ENCODE results near the gene IFT80.
"Not testable (repeated sequence)": the region's sequence is repeated elsewhere in the genome, so short reads cannot be mapped to it uniquely, and the experiment has no call there.

The IFT80 gene

GRCh38 chr3:160330109-160330508 lies 68.9 kb downstream of the IFT80 start:
- Histone ChIP-seq H3K79me2 (ENCODE audit: control insufficient read depth, low read length) (no peaks in the 10 kb centered on the region), H3F3A (ENCODE audit: control insufficient read depth, insufficient read depth) (no peaks in the 10 kb centered on the region), H3K4me3 (ENCODE audit: low read length) (no peak overlapping the region), H3K4me1 (ENCODE audit: control insufficient read depth, low read length) (no peaks in the 10 kb centered on the region), H3K27ac (ENCODE audit: low read depth, low read length) (no peak overlapping the region), H3K4me2 (ENCODE audit: low read length) (no peak overlapping the region), H3K36me3 (ENCODE audit: control insufficient read depth, low read length) (no peaks in the 10 kb centered on the region), H3K9me2 (replicated peaks; ENCODE audit: control insufficient read depth, low read length) (no peaks in the 10 kb centered on the region), H3K9me3 (ENCODE audit: control insufficient read depth, insufficient read depth, low read length) (no peaks in the 10 kb centered on the region), H3K27me3 (ENCODE audit: control insufficient read depth, low read length) (no peaks in the 10 kb centered on the region), H4K20me1 (ENCODE audit: control insufficient read depth, insufficient read depth, low read depth, low read length) (no peaks in the 10 kb centered on the region)
- TF ChIP-seq CTCF (IDR thresholded peaks at IDR 0.05; ENCODE audit: low read depth, low read length, poor library complexity, severe bottlenecking) = no peak

- H3K27me3 ChIP-seq (ENCODE audit: control insufficient read depth, low read length); H3K79me2 ChIP-seq (ENCODE audit: control insufficient read depth, low read length); H3K36me3 ChIP-seq (ENCODE audit: control insufficient read depth, low read length); H3K27ac ChIP-seq (ENCODE audit: low read depth, low read length); H3K4me3 ChIP-seq (ENCODE audit: low read length); H3K4me1 ChIP-seq (ENCODE audit: control insufficient read depth, low read length); H3K4me2 ChIP-seq (ENCODE audit: low read length); H3K9me3 ChIP-seq (ENCODE audit: control insufficient read depth, insufficient read depth, low read length); H3K9me2 ChIP-seq (replicated peaks; ENCODE audit: control insufficient read depth, low read length); H4K20me1 ChIP-seq (ENCODE audit: control insufficient read depth, insufficient read depth, low read depth, low read length); H3F3A ChIP-seq (ENCODE audit: control insufficient read depth, insufficient read depth): not testable (repeated sequence)
These were observed 72.7 kb downstream of the IFT80 start for GRCh38 chr3:160326286-160326685.

- not testable (repeated sequence) for H3K4me2 ChIP-seq (ENCODE audit: low read length); H3K4me3 ChIP-seq (ENCODE audit: low read length)
These were observed 77.2 kb downstream of the IFT80 start for GRCh38 chr3:160321821-160322220.

GRCh38 chr3:160319322-160319721 lies 79.7 kb downstream of the IFT80 start:
- no peak for TF ChIP-seq EZH2phosphoT487 (IDR thresholded peaks at IDR 0.05; ENCODE audit: borderline replicate concordance, low read length)
- no peak for TF ChIP-seq CTCF (IDR thresholded peaks at IDR 0.05; ENCODE audit: low read depth, low read length, poor library complexity, severe bottlenecking)
- peaks cover 7% of the 10 kb centered on the region for H3K36me3 ChIP-seq (ENCODE audit: control insufficient read depth, low read length)
- no peaks in the 10 kb centered on the region for H4K20me1 ChIP-seq (ENCODE audit: control insufficient read depth, insufficient read depth, low read depth, low read length)
- no peaks in the 10 kb centered on the region for H3K9me3 ChIP-seq (ENCODE audit: control insufficient read depth, insufficient read depth, low read length)
- no peaks in the 10 kb centered on the region for H3K79me2 ChIP-seq (ENCODE audit: control insufficient read depth, low read length)
- H3K4me2 ChIP-seq (ENCODE audit: low read length) = no peak overlapping the region
- H3K4me3 ChIP-seq (ENCODE audit: low read length) = no peak overlapping the region
- H3K27ac ChIP-seq (ENCODE audit: low read depth, low read length) = no peak overlapping the region
- H3K27me3 ChIP-seq (ENCODE audit: control insufficient read depth, low read length) = no peaks in the 10 kb centered on the region
- no peaks in the 10 kb centered on the region for H3K9me2 ChIP-seq (replicated peaks; ENCODE audit: control insufficient read depth, low read length)
- H3K4me1 ChIP-seq (ENCODE audit: control insufficient read depth, low read length) = no peaks in the 10 kb centered on the region
- no peaks in the 10 kb centered on the region for H3F3A ChIP-seq (ENCODE audit: control insufficient read depth, insufficient read depth)

More at GRCh38 chr3:160321821-160322220, 77.2 kb downstream of the IFT80 start:
- H3K36me3 ChIP-seq (ENCODE audit: control insufficient read depth, low read length); H3K79me2 ChIP-seq (ENCODE audit: control insufficient read depth, low read length); H3K9me2 ChIP-seq (replicated peaks; ENCODE audit: control insufficient read depth, low read length); H4K20me1 ChIP-seq (ENCODE audit: control insufficient read depth, insufficient read depth, low read depth, low read length); H3K4me1 ChIP-seq (ENCODE audit: control insufficient read depth, low read length); H3F3A ChIP-seq (ENCODE audit: control insufficient read depth, insufficient read depth); H3K9me3 ChIP-seq (ENCODE audit: control insufficient read depth, insufficient read depth, low read length); H3K27ac ChIP-seq (ENCODE audit: low read depth, low read length); H3K27me3 ChIP-seq (ENCODE audit: control insufficient read depth, low read length): not testable (repeated sequence)
